OCI-LY7 (cell line): Measurements from ENCODE around the gene CRYBB1. TPM values are rescaled to one million over a fixed set of nuclear protein-coding genes. Genes with fewer than 3 reads are reported as not detected.

Experiments
- BruUV-seq: library from RNA; stranded (reverse); fragments of 400-500 nt; replicated peaks from 2 replicates; lab custom pipeline; 2021; lab: Mats Ljungman, UMichigan
- CTCF ChIA-PET: fragments of 300-600 bp; sonication (Branson Sonifier 250); formaldehyde crosslinking; loops from one replicate; lab custom pipeline; 2022; ENCODE audit warnings: antibody characterized with exemption; ENCODE audit not compliant: unreplicated experiment; lab: Charles Lee
- POLR2A ChIA-PET: fragments of 300-600 bp; sonication (Branson Sonifier 250); formaldehyde crosslinking; loops from one replicate; lab custom pipeline; 2022; ENCODE audit warnings: antibody characterized with exemption; lab: Charles Lee
- DNase-seq: peaks from one replicate; pipeline ENCODE4 v3.0.0-alpha.2; 2015; ENCODE audit warnings: low spot score
- H2AFZ ChIP-seq: fragments of 200-600 bp; sonication (generic), shearing (Covaris generic); 2 replicates; pipeline ENCODE4 v1.6.1; 2014; ENCODE audit warnings: mild to moderate bottlenecking, antibody characterized with exemption, low read length, moderate library complexity
- H3K27ac ChIP-seq: fragments of 200-600 bp; sonication (generic); 2 replicates; pipeline ENCODE4 v1.5.1; 2014; ENCODE audit warnings: mixed run types, low read depth, mild to moderate bottlenecking, moderate library complexity, low read length, inconsistent platforms; ENCODE audit not compliant: poor library complexity, severe bottlenecking
- H3K36me3 ChIP-seq: fragments of 200-600 bp; sonication (generic); 2 replicates; pipeline ENCODE4 v1.6.1; 2014; ENCODE audit warnings: mild to moderate bottlenecking, antibody characterized with exemption, low read length, moderate library complexity, mixed read lengths; ENCODE audit not compliant: insufficient read depth
- H3K4me1 ChIP-seq: fragments of 200-600 bp; sonication (generic); 2 replicates; pipeline ENCODE4 v1.5.1; 2014; ENCODE audit warnings: mild to moderate bottlenecking, low read length; ENCODE audit not compliant: insufficient read depth, poor library complexity, severe bottlenecking
- H3K4me2 ChIP-seq: fragments of 200-600 bp; sonication (generic); 2 replicates; pipeline ENCODE4 v1.6.1; 2014; ENCODE audit warnings: mild to moderate bottlenecking, low read length
- H3K4me3 ChIP-seq: fragments of 200-600 bp; sonication (generic); 2 replicates; pipeline ENCODE4 v1.5.1; 2014; ENCODE audit warnings: mild to moderate bottlenecking, low read depth, low read length; ENCODE audit not compliant: poor library complexity, severe bottlenecking
- H3K79me2 ChIP-seq: fragments of 200-600 bp; sonication (generic); 2 replicates; pipeline ENCODE4 v1.6.1; 2016; ENCODE audit warnings: low read depth, mild to moderate bottlenecking, low read length, moderate library complexity, mixed read lengths; ENCODE audit not compliant: insufficient read depth
- H3K9me2 ChIP-seq: fragments of 200-600 bp; sonication (generic); 2 replicates; pipeline ENCODE4 v1.6.1; 2016; ENCODE audit warnings: mild to moderate bottlenecking, low read length, mixed read lengths; ENCODE audit not compliant: insufficient read depth
- H3K9me3 ChIP-seq: fragments of 200-600 bp; sonication (generic); 2 replicates; pipeline ENCODE4 v1.6.1; 2014; ENCODE audit warnings: mild to moderate bottlenecking, mixed run types, low read length, mixed read lengths
- H4K20me1 ChIP-seq: fragments of 200-600 bp; sonication (generic); 2 replicates; pipeline ENCODE4 v1.6.1; 2014; ENCODE audit warnings: mild to moderate bottlenecking, antibody characterized with exemption, low read length, moderate library complexity, mixed read lengths; ENCODE audit not compliant: insufficient read depth
- CTCF ChIP-seq: fragments of 200-600 bp; sonication (generic); conservative IDR thresholded peaks from 2 replicates; pipeline ENCODE4 v1.5.1; 2014; ENCODE audit warnings: mild to moderate bottlenecking, antibody characterized with exemption, low read length, moderate library complexity, mixed read lengths
- EZH2phosphoT487 ChIP-seq: fragments of 200-600 bp; sonication (generic); IDR thresholded peaks from 2 replicates; pipeline ENCODE4 v1.6.1; 2018; ENCODE audit warnings: low read depth, borderline replicate concordance, mild to moderate bottlenecking, mixed run types, antibody characterized with exemption, low read length, moderate library complexity, mixed read lengths
- intact Hi-C: fragments of 100-400 bp; cut with micrococcal nuclease; formaldehyde crosslinking; loops from one replicate; pipeline ENCODE4 v1.10.0; 2022; ENCODE audit not compliant: unreplicated experiment
- total RNA-seq, 2 experiments: library from RNA; depleted of rRNA in 1 of 2; stranded (reverse); fragments of >200 nt in 1 of 2; shearing (Covaris generic) in 1 of 2; gene quantifications; 2 replicates each; pipeline ENCODE4 v1.2.3, GENCODE V29; 2014 to 2022

CRYBB1 gene
- total RNA-seq, 2 experiments from 2014 or later: 0.35 TPM; not detected in 1

GRCh38 chr22:26648011-26648497, 30.2 kb upstream of the CRYBB1 start:
- H3K9me2 ChIP-seq: no peaks in the 10 kb centered on the region
- H2AFZ ChIP-seq: peak overlapping the region; percentile 17; the same call in 1 of the 2 replicates
- H3K9me3 ChIP-seq: no peaks in the 10 kb centered on the region
- TF ChIP-seq CTCF (no peak), EZH2phosphoT487 (no peak)
- H3K79me2 ChIP-seq: no peaks in the 10 kb centered on the region
- no peaks in the 10 kb centered on the region for H3K36me3 ChIP-seq
- H3K4me3 ChIP-seq: no peak overlapping the region
- H3K4me1 ChIP-seq: peaks cover 64% of the 10 kb centered on the region
- H4K20me1 ChIP-seq: no peaks in the 10 kb centered on the region
- peak overlapping the region; percentile 46 for H3K4me2 ChIP-seq
- H3K27ac ChIP-seq: no peak overlapping the region
- DNase-seq: peak; percentile 67
- intact Hi-C loops: no loop called here
- ChIA-PET POLR2A (interaction anchor here (0.6 kb wide), 1 partner anchor 146 kb away, joined by 3 read pairs; no protein-coding TSS in a partner anchor), CTCF (no interaction called here)
- no TSS peak for BruUV-seq

- H3K9me3 ChIP-seq: no peaks in the 10 kb centered on the region
- no TSS peak for BruUV-seq
- TF ChIP-seq CTCF (no peak), EZH2phosphoT487 (no peak)
- H3K4me1 ChIP-seq: peaks cover 73% of the 10 kb centered on the region
- no peaks in the 10 kb centered on the region for H4K20me1 ChIP-seq
- H3K9me2 ChIP-seq: no peaks in the 10 kb centered on the region
- H3K36me3 ChIP-seq: no peaks in the 10 kb centered on the region
- POLR2A ChIA-PET: no interaction called here
- H3K27ac ChIP-seq: no peak overlapping the region
- no peak overlapping the region for H3K4me3 ChIP-seq
- no peak overlapping the region for H3K4me2 ChIP-seq
- CTCF ChIA-PET: no interaction called here
- H3K79me2 ChIP-seq: no peaks in the 10 kb centered on the region
- intact Hi-C loops: no loop called here
- H2AFZ ChIP-seq: no peak overlapping the region
- DNase-seq: no peak
These were observed 28.3 kb upstream of the CRYBB1 start for GRCh38 chr22:26646158-26646557.

- no peaks in the 10 kb centered on the region for H3K9me3 ChIP-seq
- no peak for TF ChIP-seq CTCF
- TF ChIP-seq EZH2phosphoT487: no peak
- POLR2A ChIA-PET: interaction anchor here (0.6 to 2.3 kb wide), 8 partner anchors 18 to 1127 kb away, joined by 3 to 8 read pairs (median 4); partner anchors contain the start of gene CRYBB1
- H3K9me2 ChIP-seq: no peaks in the 10 kb centered on the region
- intact Hi-C loops: no loop called here
- H3K27ac ChIP-seq: peak overlapping the region; percentile 40
- H2AFZ ChIP-seq: peak overlapping the region; percentile 90
- DNase-seq: no peak
- no peaks in the 10 kb centered on the region for H3K36me3 ChIP-seq
- H3K79me2 ChIP-seq: no peaks in the 10 kb centered on the region
- CTCF ChIA-PET: interaction anchor here (0.6 to 0.9 kb wide), 2 partner anchors 29 to 108 kb away, joined by 3 to 4 read pairs; no protein-coding TSS in a partner anchor
- peaks cover 64% of the 10 kb centered on the region for H3K4me1 ChIP-seq
- peak overlapping the region; percentile 57 for H3K4me2 ChIP-seq
- no TSS peak for BruUV-seq
- H4K20me1 ChIP-seq: no peaks in the 10 kb centered on the region
- H3K4me3 ChIP-seq: peak overlapping the region; percentile 12
These were observed 25.7 kb upstream of the CRYBB1 start for GRCh38 chr22:26643418-26644100.
